ENCODE results near the gene SEMA3G.

The SEMA3G gene

DNA sequence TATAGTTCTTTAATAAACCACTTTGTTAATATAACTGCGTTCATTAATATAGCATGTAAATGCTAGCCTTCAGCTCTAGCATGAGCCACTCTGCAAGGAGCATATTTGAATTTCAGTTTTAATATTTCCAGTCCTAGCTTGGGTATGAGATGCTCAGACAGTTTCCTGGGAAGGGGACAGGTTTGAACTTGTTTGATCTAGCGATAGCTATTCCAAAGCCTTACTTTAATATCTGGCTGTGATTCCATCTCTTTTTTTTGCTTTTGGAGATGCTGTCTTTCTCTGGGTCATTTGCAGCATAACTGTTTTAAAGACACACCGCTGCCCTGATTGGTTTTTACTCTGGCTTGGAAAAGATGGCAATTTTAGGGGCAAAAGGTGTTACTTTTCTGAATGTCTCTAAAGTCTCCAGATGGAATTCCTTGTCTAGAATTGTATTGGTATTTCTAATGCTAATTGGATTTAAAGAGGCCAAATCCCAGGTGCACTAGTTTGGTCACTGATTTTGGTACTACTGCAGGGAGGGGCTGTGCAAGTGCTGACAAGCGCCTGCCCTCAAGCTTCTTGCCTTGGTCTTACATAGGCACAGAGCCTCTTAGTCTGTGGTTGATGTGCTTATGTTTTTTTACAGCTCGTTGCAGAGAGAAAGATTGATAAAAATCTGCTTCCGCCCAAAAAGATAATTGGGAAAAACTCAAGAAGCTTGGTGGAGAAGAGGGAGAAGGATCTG, 13.3 kb upstream of the SEMA3G start:
- DNase-seq (ENCODE audit: low read depth, low spot score) = no peak
- Histone ChIP-seq H3K27ac (no peak overlapping the region), H3K9me3 (ENCODE audit: low read depth, low read length) (no peaks in the 10 kb centered on the region), H3K9ac (ENCODE audit: insufficient read length) (no peak overlapping the region), H3K36me3 (ENCODE audit: insufficient read depth, low read length) (peaks cover 13% of the 10 kb centered on the region; the same call in 1 of the 2 replicates), H3K4me3 (no peak overlapping the region)
- TF ChIP-seq FOXP2 (optimal IDR thresholded peaks at IDR 0.05; ENCODE audit: control extremely low read depth, extremely low read length, insufficient read depth) (no peak), EZH2 (IDR thresholded peaks at IDR 0.05) (no peak), POLR2AphosphoS5 (IDR thresholded peaks at IDR 0.05; ENCODE audit: borderline replicate concordance, low read depth, low read length) (no peak)

- Histone ChIP-seq H3K9me3 (ENCODE audit: low read depth, low read length) (no peaks in the 10 kb centered on the region), H3K36me3 (ENCODE audit: insufficient read depth, low read length) (peaks cover 10% of the 10 kb centered on the region; the same call in 1 of the 2 replicates), H3K9ac (ENCODE audit: insufficient read length) (peak overlapping the region; percentile 80), H3K27ac (no peak overlapping the region), H3K4me3 (peak overlapping the region; percentile 84)
- DNase-seq (ENCODE audit: low read depth, low spot score) = no peak
- TF ChIP-seq POLR2AphosphoS5 (IDR thresholded peaks at IDR 0.05; ENCODE audit: borderline replicate concordance, low read depth, low read length) (no peak), EZH2 (IDR thresholded peaks at IDR 0.05) (no peak), FOXP2 (optimal IDR thresholded peaks at IDR 0.05; ENCODE audit: control extremely low read depth, extremely low read length, insufficient read depth) (no peak)
Observed at GRCh38 chr3:52456800-52457183, 11.9 kb upstream of the SEMA3G start.

- Histone ChIP-seq H3K27ac (no peak overlapping the region), H3K36me3 (ENCODE audit: insufficient read depth, low read length) (peaks cover 10% of the 10 kb centered on the region; the same call in 1 of the 2 replicates), H3K4me3 (peak overlapping the region; percentile 84), H3K9ac (ENCODE audit: insufficient read length) (peak overlapping the region; percentile 80), H3K9me3 (ENCODE audit: low read depth, low read length) (no peaks in the 10 kb centered on the region)
- DNase-seq (ENCODE audit: low read depth, low spot score) = no peak
- TF ChIP-seq FOXP2 (optimal IDR thresholded peaks at IDR 0.05; ENCODE audit: control extremely low read depth, extremely low read length, insufficient read depth) (no peak), EZH2 (IDR thresholded peaks at IDR 0.05) (no peak), POLR2AphosphoS5 (IDR thresholded peaks at IDR 0.05; ENCODE audit: borderline replicate concordance, low read depth, low read length) (no peak)
Observed at GRCh38 chr3:52456169-52456799, 11.4 kb upstream of the SEMA3G start.

- Histone ChIP-seq H3K4me3 (peak within 1 kb of the TSS; percentile 84), H3K27ac (no peak within 1 kb of the TSS), H3K9me3 (ENCODE audit: low read depth, low read length) (no peaks in the 10 kb centered on the region), H3K36me3 (ENCODE audit: insufficient read depth, low read length) (peaks cover 10% of the 10 kb centered on the region; the same call in 1 of the 2 replicates), H3K9ac (ENCODE audit: insufficient read length) (peak within 1 kb of the TSS; percentile 80)
- no peak for DNase-seq (ENCODE audit: low read depth, low spot score)
- TF ChIP-seq POLR2AphosphoS5 (IDR thresholded peaks at IDR 0.05; ENCODE audit: borderline replicate concordance, low read depth, low read length) = peak; percentile 78; the same call in 1 of the 2 replicates
- no peak for TF ChIP-seq EZH2 (IDR thresholded peaks at IDR 0.05)
Observed at GRCh38 chr3:52455283-52456168, 10.6 kb upstream of the SEMA3G start, which contains the start of gene NISCH. NISCH (plus strand) TSS chr3:52455604; CDS start chr3:52455642, 38 bp downstream.

DNA sequence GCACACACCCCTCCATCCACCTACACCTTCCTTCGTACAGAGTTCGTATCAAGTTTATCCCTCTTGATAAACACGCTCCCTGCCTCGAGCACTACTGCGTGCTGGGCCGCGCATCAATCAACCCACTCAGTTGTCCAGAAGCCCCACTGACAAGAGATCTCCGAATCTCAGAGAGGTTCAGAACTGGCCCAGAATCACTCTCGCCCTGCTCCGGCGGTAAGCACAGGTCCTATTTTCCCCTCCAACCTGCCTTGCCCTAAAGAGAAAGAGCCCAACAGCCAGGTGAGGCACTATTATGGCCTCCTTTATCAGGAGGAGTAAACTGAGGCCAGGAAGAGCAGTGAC, 10.0 kb upstream of the SEMA3G start:
- Histone ChIP-seq H3K4me3 (peak overlapping the region; percentile 84), H3K27ac (no peak overlapping the region), H3K9ac (ENCODE audit: insufficient read length) (no peak overlapping the region), H3K9me3 (ENCODE audit: low read depth, low read length) (no peaks in the 10 kb centered on the region), H3K36me3 (ENCODE audit: insufficient read depth, low read length) (peaks cover 10% of the 10 kb centered on the region; the same call in 1 of the 2 replicates)
- no peak for TF ChIP-seq EZH2 (IDR thresholded peaks at IDR 0.05)
- no peak for TF ChIP-seq FOXP2 (optimal IDR thresholded peaks at IDR 0.05; ENCODE audit: control extremely low read depth, extremely low read length, insufficient read depth)
- TF ChIP-seq POLR2AphosphoS5 (IDR thresholded peaks at IDR 0.05; ENCODE audit: borderline replicate concordance, low read depth, low read length) = no peak
- DNase-seq (ENCODE audit: low read depth, low spot score) = no peak

- Histone ChIP-seq H3K9me3 (ENCODE audit: low read depth, low read length) (no peaks in the 10 kb centered on the region), H3K9ac (ENCODE audit: insufficient read length) (no peak overlapping the region), H3K36me3 (ENCODE audit: insufficient read depth, low read length) (peaks cover 10% of the 10 kb centered on the region; the same call in 1 of the 2 replicates), H3K27ac (no peak overlapping the region), H3K4me3 (no peak overlapping the region)
- DNase-seq (ENCODE audit: low read depth, low spot score) = no peak
- TF ChIP-seq EZH2 (IDR thresholded peaks at IDR 0.05) (no peak), POLR2AphosphoS5 (IDR thresholded peaks at IDR 0.05; ENCODE audit: borderline replicate concordance, low read depth, low read length) (no peak), FOXP2 (optimal IDR thresholded peaks at IDR 0.05; ENCODE audit: control extremely low read depth, extremely low read length, insufficient read depth) (no peak)
Observed at GRCh38 chr3:52454250-52454937, 9.5 kb upstream of the SEMA3G start.

- H3K36me3 ChIP-seq (ENCODE audit: insufficient read depth, low read length) = peaks cover 4% of the 10 kb centered on the region; the same call in 1 of the 2 replicates
- peak within 1 kb of the TSS; percentile 84; the same call in 1 of the 2 replicates for H3K4me3 ChIP-seq
- no peak for DNase-seq (ENCODE audit: low read depth, low spot score)
- no peak within 1 kb of the TSS for H3K27ac ChIP-seq
- no peak within 1 kb of the TSS for H3K9ac ChIP-seq (ENCODE audit: insufficient read length)
- no peak for TF ChIP-seq POLR2AphosphoS5 (IDR thresholded peaks at IDR 0.05; ENCODE audit: borderline replicate concordance, low read depth, low read length)
- TF ChIP-seq FOXP2 (optimal IDR thresholded peaks at IDR 0.05; ENCODE audit: control extremely low read depth, extremely low read length, insufficient read depth) = no peak
- no peak for TF ChIP-seq EZH2 (IDR thresholded peaks at IDR 0.05)
- no peaks in the 10 kb centered on the region for H3K9me3 ChIP-seq (ENCODE audit: low read depth, low read length)
Observed at GRCh38 chr3:52453496-52454249, 8.8 kb upstream of the SEMA3G start, which contains the start of gene TNNC1. TNNC1 (minus strand) TSS chr3:52454041; CDS start chr3:52454015, 26 bp downstream.
